ENCODE data around the gene CNTNAP5.

Gene CNTNAP5

DNA sequence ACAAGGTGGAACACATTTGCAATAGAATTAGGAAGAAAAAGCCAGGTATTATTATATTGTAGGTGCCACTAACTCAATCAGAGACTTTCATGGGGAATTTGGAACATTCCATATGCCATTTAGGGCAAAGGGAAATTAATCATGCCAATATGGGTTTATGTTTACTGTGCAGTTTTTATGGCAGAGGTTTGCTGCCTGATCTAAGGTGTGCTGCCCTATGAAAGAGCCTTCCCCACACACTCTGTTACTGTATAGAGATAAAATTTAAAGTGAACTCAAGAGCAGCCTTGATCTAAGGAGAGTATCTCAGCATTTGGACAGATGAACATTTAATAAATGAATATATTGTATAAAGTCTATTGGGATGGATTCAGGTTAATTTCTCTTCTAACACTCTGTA lies 771.6 kb downstream of the CNTNAP5 start:
- H3K4me3 ChIP-seq (ENCODE audit: low read length) = no peak overlapping the region
- DNase-seq (ENCODE audit: low read depth) = no peak
- TF ChIP-seq CTCF (conservative IDR thresholded peaks at IDR 0.05; ENCODE audit: low read depth, low read length) = no peak

DNA sequence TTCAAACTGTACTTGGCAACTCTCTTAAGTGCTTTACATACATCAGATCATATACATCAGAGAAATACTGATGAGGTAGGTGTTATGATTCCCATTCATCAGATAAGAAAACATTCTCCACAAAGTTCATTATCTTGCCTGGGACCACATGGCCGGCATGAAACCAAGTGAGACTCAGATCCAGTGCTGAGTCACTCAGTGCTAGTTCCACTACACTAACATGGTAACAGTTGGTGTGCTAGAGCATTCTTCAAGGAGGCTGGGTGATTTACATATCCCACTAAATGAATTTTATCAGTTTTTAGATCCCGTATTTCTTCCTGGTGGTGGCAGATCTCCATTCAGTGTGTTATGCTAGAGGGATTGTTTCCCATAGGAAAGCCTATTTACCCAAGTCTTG lies 772.0 kb downstream of the CNTNAP5 start:
- H3K4me3 ChIP-seq (ENCODE audit: low read length) = no peak overlapping the region
- DNase-seq (ENCODE audit: low read depth) = no peak
- no peak for TF ChIP-seq CTCF (conservative IDR thresholded peaks at IDR 0.05; ENCODE audit: low read depth, low read length)

GRCh38 chr2:124798551-124798950 lies 773.5 kb downstream of the CNTNAP5 start:
- TF ChIP-seq CTCF (conservative IDR thresholded peaks at IDR 0.05; ENCODE audit: low read depth, low read length) = no peak
- no peak for DNase-seq (ENCODE audit: low read depth)
- no peak overlapping the region for H3K4me3 ChIP-seq (ENCODE audit: low read length)

DNA sequence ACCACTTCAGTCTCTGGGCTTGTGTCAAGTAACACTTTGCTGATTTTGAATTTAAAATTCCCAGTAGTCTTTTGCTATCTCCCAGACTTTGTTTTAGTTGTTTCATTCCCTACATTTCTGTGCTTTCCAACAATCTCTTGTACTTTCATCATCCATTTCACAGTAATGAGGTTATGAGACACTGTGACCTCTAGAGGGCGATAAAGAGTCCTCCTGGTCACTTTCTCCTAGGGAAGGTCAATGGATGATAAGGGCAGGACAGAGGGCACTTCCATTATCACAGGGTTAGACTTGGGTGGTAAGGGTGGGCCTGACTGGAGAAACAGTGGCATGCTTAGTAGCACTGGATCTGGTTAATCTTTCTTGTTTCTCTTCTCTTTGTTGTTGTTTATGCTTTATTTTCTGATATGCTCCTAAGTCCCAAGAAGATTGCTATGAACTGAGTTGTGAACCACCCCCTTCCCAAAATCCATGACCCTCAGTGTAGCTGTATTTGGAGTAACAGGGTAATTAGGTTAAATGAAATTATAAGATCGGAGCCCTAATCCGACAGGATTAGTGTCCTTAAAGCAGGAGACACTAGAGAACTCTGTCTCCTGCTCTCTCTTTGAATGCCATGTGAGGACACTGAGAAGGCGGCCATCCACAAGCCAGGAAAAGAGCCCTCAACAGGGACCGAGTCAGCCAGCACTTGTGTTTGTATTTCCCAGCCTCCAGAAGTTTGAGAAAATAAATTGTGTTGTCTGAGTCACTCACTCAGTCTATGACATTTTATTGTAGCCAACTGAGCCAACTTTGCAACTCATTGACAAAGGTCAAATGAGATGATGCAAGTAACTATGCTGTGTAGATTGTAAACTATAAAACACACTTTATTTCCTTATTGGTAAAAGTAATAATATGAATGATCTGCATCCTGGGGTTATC lies 779.2 kb downstream of the CNTNAP5 start:
- DNase-seq (ENCODE audit: low read depth) = no peak
- peak; percentile 77 for TF ChIP-seq CTCF (conservative IDR thresholded peaks at IDR 0.05; ENCODE audit: low read depth, low read length)
- no peak overlapping the region for H3K4me3 ChIP-seq (ENCODE audit: low read length)

DNA sequence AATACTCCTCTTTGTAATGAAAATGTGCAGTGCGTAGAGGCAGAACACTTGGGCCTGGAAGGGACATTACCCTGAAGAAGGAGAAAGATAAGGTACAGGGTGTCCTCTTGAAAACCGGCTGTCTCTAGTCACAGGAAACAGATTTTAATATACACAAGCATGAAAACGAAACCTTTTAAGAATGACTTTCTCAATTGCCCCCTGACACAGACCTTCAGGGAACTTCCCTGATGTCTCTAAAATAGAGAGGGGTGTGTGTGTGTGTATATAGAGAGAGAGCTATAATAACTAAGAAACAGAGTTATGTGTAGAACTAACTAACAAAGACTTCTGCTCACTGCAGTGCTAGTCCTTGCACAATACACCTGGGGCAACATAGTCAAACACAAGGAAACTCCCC lies 780.0 kb downstream of the CNTNAP5 start:
- no peak for DNase-seq (ENCODE audit: low read depth)
- no peak for TF ChIP-seq CTCF (conservative IDR thresholded peaks at IDR 0.05; ENCODE audit: low read depth, low read length)
- no peak overlapping the region for H3K4me3 ChIP-seq (ENCODE audit: low read length)

DNA sequence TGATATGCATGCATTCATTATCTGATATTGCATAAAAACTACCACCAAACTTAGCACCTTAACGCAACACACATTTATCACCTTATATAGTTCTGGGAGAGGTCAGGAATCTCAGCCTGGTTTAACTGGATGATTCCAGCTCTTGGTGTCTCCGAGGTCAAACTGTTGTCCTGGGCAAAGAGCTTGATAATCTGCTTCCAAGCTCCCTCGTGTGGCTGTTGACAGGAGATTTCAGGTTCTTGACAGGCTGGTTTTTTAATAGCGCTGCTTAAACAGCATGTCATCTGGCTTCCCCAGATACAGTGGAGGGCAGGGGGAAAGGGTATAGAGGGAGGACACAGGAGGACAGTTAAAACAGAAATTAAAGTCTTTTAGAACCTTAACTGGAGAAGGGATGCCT lies 785.0 kb downstream of the CNTNAP5 start:
- no peak overlapping the region for H3K4me3 ChIP-seq (ENCODE audit: low read length)
- TF ChIP-seq CTCF (conservative IDR thresholded peaks at IDR 0.05; ENCODE audit: low read depth, low read length) = peak; percentile 37
- DNase-seq (ENCODE audit: low read depth) = no peak
